Neutrophil (primary cell): Measurements from ENCODE around the gene RXRG.

Source experiments
- H3K27ac ChIP-seq: fragments of 200-600 bp; sonication (generic); 2 replicates; pipeline ENCODE4 v1.5.1; 2016; ENCODE audit warnings: mild to moderate bottlenecking, moderate library complexity
- H3K27me3 ChIP-seq: fragments of 200-600 bp; sonication (generic); 2 replicates; pipeline ENCODE4 v1.6.0; 2016; ENCODE audit warnings: mild to moderate bottlenecking
- H3K36me3 ChIP-seq: fragments of 200-600 bp; sonication (generic); 2 replicates; pipeline ENCODE4 v1.5.1; 2017
- H3K4me1 ChIP-seq, 2 experiments: fragments of 200-600 bp in 1 of 2; sonication (generic) in 1 of 2; 1 replicate in 1 of 2; 2 replicates in 1 of 2; pipeline versions ENCODE4 v1.5.1 to v1.6.1; 2013 to 2016; ENCODE audit warnings: low read depth in 1 of 2, low read length in 1 of 2, mild to moderate bottlenecking in 1 of 2, moderate library complexity in 1 of 2; ENCODE audit not compliant: control insufficient read depth in 1 of 2, insufficient read depth in 1 of 2
- H3K4me3 ChIP-seq, 2 experiments: fragments of 200-600 bp in 1 of 2; sonication (generic) in 1 of 2; 1 replicate in 1 of 2; 2 replicates in 1 of 2; pipeline ENCODE4 v1.5.1; 2013 to 2016; ENCODE audit warnings: low read depth in 1 of 2, low read length in 1 of 2, mild to moderate bottlenecking in 1 of 2, moderate library complexity in 1 of 2
- H3K9me3 ChIP-seq: fragments of 200-600 bp; sonication (generic); 2 replicates; pipeline ENCODE4 v1.5.1; 2016
- TF ChIP-seq, protein P1 (sequence below): fragments of 200-600 bp; sonication (generic); IDR thresholded peaks from 2 replicates; pipeline ENCODE4 v1.5.1; 2016; ENCODE audit warnings: antibody characterized with exemption

The RXRG gene

DNA sequence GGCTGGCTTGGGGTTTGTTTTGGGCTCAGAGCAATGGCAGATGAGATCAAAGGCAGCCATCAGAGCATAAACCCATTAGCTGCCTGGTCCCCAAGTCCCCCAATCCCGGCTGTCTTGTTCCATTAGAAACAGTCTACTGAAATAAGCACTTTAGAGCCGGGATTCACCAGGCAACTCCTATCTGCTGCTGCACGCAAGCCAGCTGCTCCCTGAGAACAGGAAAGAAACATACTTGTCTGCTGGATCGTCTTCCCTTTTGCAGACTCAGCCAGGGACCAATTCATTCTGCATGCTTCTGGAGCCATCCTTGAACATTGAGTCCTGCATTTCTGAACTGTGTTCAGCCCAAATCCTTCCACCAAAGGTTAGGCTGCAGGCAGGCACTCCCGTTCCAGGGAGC lies 21.8 kb downstream of the RXRG start:
- TF ChIP-seq, protein P1, sequence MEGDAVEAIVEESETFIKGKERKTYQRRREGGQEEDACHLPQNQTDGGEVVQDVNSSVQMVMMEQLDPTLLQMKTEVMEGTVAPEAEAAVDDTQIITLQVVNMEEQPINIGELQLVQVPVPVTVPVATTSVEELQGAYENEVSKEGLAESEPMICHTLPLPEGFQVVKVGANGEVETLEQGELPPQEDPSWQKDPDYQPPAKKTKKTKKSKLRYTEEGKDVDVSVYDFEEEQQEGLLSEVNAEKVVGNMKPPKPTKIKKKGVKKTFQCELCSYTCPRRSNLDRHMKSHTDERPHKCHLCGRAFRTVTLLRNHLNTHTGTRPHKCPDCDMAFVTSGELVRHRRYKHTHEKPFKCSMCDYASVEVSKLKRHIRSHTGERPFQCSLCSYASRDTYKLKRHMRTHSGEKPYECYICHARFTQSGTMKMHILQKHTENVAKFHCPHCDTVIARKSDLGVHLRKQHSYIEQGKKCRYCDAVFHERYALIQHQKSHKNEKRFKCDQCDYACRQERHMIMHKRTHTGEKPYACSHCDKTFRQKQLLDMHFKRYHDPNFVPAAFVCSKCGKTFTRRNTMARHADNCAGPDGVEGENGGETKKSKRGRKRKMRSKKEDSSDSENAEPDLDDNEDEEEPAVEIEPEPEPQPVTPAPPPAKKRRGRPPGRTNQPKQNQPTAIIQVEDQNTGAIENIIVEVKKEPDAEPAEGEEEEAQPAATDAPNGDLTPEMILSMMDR = no peak

DNA sequence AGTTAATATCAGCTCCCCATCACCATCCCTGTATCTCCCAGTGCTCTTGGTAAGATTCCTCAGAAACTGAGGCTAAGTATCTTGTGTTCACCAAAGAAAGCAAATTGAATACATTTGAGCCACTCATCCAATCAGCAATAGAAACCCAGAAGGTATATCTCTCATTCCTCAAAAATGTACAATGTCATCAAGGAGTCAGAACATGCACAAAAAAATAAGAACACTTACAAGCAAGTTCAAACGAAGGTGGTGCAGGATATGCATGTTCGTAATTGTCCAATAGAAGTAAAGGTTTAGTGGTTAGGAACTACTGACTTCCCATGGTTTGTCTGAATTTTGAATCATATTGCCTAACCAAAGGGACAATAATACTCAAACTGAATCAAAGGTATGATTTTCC lies 24.3 kb downstream of the RXRG start:
- H3K9me3 ChIP-seq = no peaks in the 10 kb centered on the region
- no peaks in the 10 kb centered on the region for H3K4me1 ChIP-seq
- peaks cover 25% of the 10 kb centered on the region for H3K27me3 ChIP-seq
- H3K36me3 ChIP-seq = no peaks in the 10 kb centered on the region
- H3K27ac ChIP-seq = no peak overlapping the region
- TF ChIP-seq, protein P1 = no peak
- H3K4me3 ChIP-seq = no peak overlapping the region

More for the DNA sequence above, 21.8 kb downstream of the RXRG start:
- H3K4me1 ChIP-seq = no peaks in the 10 kb centered on the region
- no peak overlapping the region for H3K27ac ChIP-seq
- peaks cover 10% of the 10 kb centered on the region for H3K27me3 ChIP-seq
- H3K9me3 ChIP-seq = no peaks in the 10 kb centered on the region
- no peaks in the 10 kb centered on the region for H3K36me3 ChIP-seq
- no peak overlapping the region for H3K4me3 ChIP-seq

DNA sequence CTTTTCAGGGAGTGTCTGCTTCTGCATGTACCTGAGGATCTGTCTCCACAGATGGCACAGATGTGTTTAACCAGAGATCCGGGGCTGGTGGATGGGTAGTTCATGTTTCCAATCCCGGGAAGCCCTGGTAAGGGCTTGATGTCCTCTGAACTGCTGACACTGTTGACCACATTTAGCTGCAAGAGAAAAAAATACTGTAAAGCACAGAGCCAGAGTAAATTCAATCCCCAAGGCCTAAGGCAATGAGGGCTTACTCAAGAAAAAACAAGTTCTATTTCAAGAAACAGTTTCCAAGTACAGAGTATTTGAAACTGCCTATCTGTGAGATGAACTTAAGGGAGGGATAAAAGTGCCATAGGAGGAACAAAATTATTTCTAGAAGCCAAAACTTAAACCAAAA lies 25.1 kb downstream of the RXRG start:
- H3K4me1 ChIP-seq = no peaks in the 10 kb centered on the region
- no peaks in the 10 kb centered on the region for H3K36me3 ChIP-seq
- no peak overlapping the region for H3K27ac ChIP-seq
- no peak overlapping the region for H3K4me3 ChIP-seq
- H3K9me3 ChIP-seq = no peaks in the 10 kb centered on the region
- H3K27me3 ChIP-seq = peaks cover 33% of the 10 kb centered on the region
- TF ChIP-seq, protein P1 = no peak

DNA sequence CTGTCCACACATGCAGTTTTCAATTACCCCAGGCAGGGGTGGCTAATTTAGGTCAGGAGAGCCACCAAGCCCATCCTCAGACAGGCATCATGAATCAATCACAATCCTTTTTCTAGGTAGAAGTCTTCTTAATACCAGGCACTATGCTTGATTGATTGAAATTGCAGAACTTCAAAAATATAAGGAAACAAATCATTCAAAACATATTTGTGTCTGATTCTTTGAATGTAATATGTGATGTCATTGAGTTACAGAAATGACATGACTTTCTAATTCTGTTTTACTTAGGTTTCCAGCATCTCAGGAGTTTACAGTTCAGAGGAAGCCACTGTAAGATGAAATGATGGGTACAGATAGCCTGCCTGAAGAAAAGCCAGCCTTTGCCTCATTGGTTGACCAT lies 26.7 kb downstream of the RXRG start:
- Histone ChIP-seq H3K36me3 (no peaks in the 10 kb centered on the region), H3K4me3 (no peak overlapping the region), H3K4me1 (no peaks in the 10 kb centered on the region), H3K27ac (no peak overlapping the region), H3K27me3 (peaks cover 42% of the 10 kb centered on the region), H3K9me3 (no peaks in the 10 kb centered on the region)
- TF ChIP-seq, protein P1 = no peak

DNA sequence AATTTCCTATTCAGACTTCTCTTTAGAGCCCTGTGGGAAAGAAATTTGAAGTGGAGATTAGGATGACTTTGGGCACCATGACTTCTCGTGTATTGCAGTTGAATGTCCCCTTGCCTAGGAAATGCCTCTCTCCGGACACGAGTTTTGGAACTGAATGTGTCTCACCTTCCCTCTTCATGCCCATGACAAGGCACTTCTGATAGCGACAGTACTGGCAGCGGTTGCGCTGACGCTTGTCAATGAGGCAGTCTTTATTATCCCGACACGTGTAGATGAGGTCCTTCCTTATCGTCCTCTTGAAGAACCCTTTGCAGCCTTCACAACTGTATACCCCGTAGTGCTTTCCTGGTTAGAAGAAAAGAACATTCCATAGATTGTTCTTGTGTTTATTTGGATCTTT lies 28.1 kb downstream of the RXRG start:
- no peaks in the 10 kb centered on the region for H3K9me3 ChIP-seq
- H3K27me3 ChIP-seq = peaks cover 53% of the 10 kb centered on the region
- TF ChIP-seq, protein P1 = no peak
- no peak overlapping the region for H3K27ac ChIP-seq
- H3K4me1 ChIP-seq = no peaks in the 10 kb centered on the region
- no peaks in the 10 kb centered on the region for H3K36me3 ChIP-seq
- no peak overlapping the region for H3K4me3 ChIP-seq

DNA sequence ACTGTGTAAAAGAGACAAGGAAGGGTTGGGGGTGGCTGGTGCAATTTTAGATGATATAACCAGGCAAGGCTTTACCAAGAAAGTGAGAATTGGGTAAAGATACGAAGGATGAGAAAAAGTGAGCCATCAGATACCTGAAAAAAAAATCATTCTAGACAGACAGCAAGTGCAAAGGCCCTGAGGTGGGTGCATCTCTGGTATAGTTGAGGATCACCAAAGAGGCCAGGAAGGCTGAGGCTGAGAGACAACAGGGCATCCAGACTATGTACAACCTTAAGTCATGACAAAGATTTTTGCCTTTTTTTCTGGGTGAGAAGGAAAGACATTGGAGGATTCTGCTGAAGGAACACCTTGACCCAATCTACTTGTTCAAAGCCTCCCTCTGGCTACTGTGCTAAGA lies 29.9 kb downstream of the RXRG start:
- H3K27ac ChIP-seq = no peak overlapping the region
- H3K4me1 ChIP-seq = no peaks in the 10 kb centered on the region
- no peaks in the 10 kb centered on the region for H3K9me3 ChIP-seq
- no peak overlapping the region for H3K4me3 ChIP-seq
- no peaks in the 10 kb centered on the region for H3K36me3 ChIP-seq
- TF ChIP-seq, protein P1 = no peak
- H3K27me3 ChIP-seq = peaks cover 68% of the 10 kb centered on the region
